ENCODE data around the gene DERL3. TPM values are rescaled to one million over a fixed set of nuclear protein-coding genes. Genes with fewer than 3 reads are reported as not detected.

DERL3 gene
- total RNA-seq, 2 experiments from 2014 or later = 4.0 to 5.9 TPM

DNA sequence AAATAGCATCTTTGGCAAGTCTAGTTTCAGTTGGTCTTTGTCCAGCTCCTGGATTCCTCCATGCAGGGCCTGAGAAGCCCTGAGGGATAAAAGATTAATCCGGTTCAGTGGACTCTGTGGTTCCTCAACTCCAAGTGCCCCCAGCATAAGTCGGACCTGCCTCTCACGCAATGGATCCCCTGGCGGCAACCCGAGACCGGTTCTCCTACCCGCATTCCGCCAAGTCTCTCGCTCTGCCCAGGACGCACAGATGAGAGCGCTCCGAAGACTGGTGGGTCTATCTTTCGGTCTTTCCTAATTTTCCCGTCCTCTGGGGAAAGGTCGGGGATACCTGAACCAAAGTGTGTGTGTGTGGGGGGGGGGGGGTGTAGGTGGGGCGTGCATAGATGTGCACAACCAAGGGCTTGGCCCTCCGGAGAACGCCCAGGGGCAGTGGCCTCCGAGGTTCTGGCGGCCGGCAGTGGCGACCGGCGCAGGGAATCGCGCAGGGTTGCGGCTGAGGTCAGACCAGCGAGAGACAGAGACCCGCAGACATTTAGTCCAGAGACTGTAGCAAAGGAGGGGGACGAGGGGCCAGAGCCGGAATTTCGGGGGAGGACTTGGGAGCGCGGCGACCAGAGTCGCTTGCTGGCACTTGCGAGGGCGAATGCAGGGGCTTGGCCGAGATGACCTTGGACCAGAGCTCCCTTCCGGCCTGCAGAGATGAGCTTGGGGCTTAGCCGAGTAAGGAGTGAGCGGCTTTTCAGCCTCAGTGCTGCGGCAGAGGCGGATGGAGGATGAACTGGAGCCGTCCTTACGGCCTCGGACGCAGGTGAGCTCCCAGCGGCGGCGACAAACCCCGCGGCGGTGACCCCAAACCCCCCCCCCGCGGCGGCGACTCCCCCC lies 18.2 kb upstream of the DERL3 start:
- peak overlapping the region; percentile 77 for H3K27ac Mint-ChIP-seq
- H3K4me3 Mint-ChIP-seq = peak overlapping the region; percentile 84
- peaks cover 4% of the 10 kb centered on the region for H3K27me3 Mint-ChIP-seq
- H3K4me1 Mint-ChIP-seq = peaks cover 12% of the 10 kb centered on the region
- H3K9me3 Mint-ChIP-seq = no peaks in the 10 kb centered on the region
- peak; percentile 28 for DNase-seq
- H3K36me3 Mint-ChIP-seq = no peaks in the 10 kb centered on the region

DNA sequence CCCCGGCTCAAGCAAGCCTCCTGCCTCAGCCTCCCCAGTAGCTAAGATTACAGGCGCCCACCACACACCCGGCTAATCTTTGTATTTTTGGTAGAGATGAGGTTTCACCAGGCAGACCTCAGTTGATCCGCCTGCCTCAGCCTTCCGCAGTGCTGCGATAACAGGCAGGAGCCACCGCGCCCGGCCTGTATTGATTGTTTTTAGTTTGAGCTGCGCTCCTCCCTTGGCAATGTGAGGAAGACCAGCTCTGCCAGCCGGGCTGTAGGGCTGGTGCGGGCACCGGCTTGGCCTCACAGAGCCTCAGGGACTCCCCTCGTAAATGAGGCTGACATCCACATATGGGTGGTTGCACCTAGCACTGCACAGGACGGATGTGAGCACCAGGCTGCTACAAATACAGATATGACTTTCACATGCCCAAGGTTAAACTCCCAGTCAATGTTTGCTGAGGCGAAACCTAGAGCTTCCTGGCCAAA lies 11.4 kb upstream of the DERL3 start:
- Mint-ChIP-seq H3K27me3 (no peaks in the 10 kb centered on the region), H3K4me3 (no peak overlapping the region), H3K4me1 (peaks cover 6% of the 10 kb centered on the region), H3K9me3 (no peaks in the 10 kb centered on the region), H3K27ac (no peak overlapping the region), H3K36me3 (no peaks in the 10 kb centered on the region)
- no peak for DNase-seq

DNA sequence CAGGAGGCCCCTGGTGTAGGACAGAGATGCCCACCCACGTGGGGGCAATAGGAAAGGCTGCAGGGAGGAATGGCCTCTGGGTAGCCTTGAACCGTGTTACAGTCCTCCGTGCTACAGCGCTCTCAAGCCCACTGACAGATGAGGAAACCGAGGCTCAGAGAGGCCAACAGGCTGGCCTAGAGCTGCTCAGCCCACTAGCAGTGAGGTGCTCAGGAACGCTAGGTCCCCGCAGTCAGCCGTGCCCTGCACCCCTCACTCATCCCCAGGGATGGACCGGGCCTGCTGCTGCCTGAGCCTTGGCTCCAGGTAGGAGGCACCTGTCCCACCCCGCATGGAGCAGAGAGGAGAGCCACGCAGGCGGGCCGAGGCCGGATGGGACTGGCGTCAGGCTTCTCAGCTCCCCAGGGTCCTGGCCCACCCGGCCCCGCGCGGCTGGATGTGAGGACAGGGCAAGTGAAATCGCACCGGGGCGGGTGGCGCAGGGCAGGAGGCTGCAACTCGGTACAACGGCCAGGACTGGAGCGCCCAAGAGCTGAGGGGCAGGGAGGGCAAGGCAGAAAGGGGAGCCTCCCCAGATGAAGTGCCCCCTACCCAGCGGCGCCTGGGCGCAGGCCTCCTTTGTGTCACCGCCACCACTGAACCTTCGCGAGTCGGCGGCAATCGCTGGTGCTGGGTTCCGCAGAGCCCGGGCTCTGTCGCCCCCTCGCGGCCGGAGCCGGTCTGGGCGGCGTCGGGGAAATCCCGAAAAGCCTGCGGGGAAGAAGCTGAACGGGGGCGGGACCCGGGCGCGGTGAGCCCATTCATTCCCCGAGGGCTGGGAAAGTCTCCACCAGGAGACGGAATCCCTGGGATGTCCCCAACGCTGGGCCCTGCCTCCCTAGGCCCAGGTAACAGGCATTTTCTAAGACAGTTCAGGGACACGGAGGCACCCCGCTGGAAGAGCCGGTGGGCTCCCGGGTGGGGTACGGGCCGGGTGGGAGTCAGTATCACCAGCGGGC lies 10.5 kb upstream of the DERL3 start:
- Mint-ChIP-seq H3K36me3 (no peaks in the 10 kb centered on the region), H3K9me3 (no peaks in the 10 kb centered on the region), H3K27me3 (no peaks in the 10 kb centered on the region)

DNA sequence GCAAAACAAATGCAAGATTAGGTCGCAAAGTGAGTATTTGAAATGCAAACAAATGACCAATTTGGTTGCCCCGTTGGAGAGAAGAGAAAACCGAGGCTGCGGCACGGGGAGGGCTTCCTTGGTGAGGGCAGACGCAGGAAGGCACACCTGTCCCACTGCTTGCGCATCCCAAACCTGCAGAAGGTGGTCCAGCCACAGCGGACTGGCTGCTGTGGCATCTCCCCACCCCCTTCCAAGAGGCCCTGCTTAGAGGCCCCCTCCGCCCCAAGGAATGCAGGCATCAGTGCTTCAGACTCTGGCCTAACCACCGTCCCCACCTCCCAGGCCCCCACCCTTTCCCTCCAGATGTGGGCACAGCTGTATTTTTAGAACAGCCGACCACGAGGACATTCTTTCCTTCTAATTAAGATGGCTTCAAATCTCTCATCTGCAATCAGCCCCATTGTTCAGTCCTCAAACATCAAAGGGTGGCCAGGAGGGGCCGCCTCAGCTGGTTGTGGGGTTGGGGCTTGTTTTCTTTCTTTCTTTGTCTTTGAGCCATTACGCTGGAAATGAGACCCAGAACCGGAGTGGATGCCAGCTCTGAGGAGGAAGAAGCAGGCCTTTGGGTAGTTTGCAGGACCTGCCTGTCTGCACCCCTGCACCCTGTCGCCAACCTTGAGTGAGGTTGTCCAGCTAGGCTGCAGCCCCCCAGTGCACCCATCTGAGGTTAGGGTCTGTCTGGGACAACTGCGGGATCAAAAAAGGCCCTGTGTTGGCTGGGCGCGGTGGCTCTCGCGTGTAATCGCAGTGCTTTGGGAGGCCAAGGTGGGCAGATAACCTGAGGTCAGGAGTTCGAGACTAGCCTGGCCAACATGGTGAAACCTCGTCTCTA lies 9.4 kb upstream of the DERL3 start:
- Mint-ChIP-seq H3K27me3 (no peaks in the 10 kb centered on the region), H3K4me1 (peaks cover 6% of the 10 kb centered on the region), H3K9me3 (no peaks in the 10 kb centered on the region), H3K4me3 (no peak overlapping the region), H3K27ac (no peak overlapping the region), H3K36me3 (no peaks in the 10 kb centered on the region)
- no peak for DNase-seq

More for the DNA sequence above, 10.5 kb upstream of the DERL3 start:
- peaks cover 6% of the 10 kb centered on the region for H3K4me1 Mint-ChIP-seq
- no peak overlapping the region for H3K4me3 Mint-ChIP-seq
- no peak overlapping the region for H3K27ac Mint-ChIP-seq
- peak; percentile 88 for DNase-seq

DNA sequence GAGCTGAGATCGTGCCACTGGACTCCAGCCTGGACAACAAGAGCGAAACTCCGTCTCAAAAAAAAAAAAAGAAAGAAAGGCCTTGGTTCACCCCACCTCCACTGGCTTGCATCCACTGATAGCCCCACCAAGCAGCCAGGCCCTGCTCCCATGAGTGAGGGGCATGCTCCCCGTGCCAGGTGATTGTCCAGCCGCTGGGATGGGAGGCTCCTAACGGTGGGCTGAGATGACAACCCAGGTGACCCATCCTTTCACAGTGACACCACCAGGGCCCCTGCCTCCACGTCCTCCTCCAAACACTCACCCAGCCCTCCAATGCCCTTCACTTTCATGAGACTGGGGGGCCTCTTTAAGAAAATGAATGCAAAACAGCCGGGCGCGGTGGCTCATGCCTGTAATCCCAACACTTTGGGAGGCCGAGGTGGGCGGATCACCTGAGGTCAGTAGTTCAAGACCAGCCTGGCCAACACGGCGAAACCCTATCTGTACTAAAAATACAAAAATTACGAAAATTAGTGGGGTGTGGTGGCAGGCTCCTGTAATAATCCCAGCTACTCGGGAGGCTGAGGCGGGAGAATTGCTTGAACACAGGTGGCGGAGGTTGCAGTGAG lies 8.6 kb upstream of the DERL3 start:
- no peaks in the 10 kb centered on the region for H3K27me3 Mint-ChIP-seq
- no peaks in the 10 kb centered on the region for H3K9me3 Mint-ChIP-seq
- H3K4me3 Mint-ChIP-seq = no peak overlapping the region
- H3K27ac Mint-ChIP-seq = no peak overlapping the region
- no peaks in the 10 kb centered on the region for H3K36me3 Mint-ChIP-seq
- no peak for DNase-seq
- peaks cover 6% of the 10 kb centered on the region for H3K4me1 Mint-ChIP-seq

DNA sequence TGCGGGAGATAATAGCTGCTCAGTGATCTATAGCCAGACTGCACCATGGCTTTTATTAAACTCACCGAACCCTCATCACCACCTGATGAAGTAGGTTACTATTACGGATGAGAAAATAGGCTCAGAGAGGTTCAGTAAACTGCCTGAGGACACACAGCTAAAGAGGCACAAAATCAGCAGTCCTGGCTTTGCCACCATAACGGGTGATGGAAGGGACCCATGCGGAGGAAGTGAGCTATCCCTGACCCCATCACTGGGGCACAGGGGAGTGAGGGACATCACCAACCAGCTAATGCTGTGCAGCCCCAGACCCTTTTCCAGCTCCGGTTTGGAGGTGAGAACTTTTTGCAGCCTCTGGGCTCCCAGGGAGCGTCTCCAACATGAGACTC lies 7.3 kb upstream of the DERL3 start:
- no peaks in the 10 kb centered on the region for H3K36me3 Mint-ChIP-seq
- H3K27ac Mint-ChIP-seq = no peak overlapping the region
- no peaks in the 10 kb centered on the region for H3K27me3 Mint-ChIP-seq
- no peak for DNase-seq
- H3K4me1 Mint-ChIP-seq = peaks cover 6% of the 10 kb centered on the region
- no peak overlapping the region for H3K4me3 Mint-ChIP-seq
- H3K9me3 Mint-ChIP-seq = no peaks in the 10 kb centered on the region

DNA sequence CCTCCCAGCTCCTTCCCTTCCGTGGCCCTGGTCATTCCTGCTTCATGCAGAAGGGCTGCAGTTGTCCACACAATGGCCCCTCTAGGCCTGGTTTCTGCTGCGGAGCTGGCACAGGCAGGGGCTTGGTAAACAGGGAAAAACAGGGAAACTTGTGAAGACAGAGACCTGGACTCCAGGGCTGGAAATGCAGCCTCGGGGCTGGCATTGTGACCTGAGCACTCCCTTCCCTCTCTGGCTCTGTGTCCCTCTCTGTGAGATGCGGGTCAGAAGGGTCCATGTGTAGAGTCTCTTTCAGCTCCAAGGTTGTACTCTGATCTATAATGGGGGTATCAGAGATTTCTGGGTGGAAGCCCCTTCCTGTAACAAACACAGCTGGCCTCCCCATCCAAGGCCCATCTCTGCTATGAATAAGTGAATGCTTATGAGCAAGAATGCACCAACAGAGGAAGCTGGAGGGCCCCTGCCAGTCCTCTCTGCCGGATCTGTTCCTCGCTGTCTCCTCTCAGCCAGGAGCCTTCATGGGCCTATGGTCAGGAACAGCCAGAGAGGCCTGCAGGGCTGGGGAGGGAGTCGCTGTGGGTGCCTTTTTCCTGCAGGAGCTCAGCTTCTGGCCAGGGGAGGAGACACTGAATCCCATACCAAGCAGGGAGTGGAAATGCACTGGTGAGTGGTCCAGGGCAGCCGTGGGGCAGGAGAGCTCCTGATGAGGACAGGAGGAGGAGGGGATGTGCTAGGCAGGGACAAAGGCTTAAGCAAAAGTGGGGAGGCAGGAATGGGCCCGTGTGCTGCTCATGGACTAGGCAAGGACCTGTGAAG lies 6.7 kb upstream of the DERL3 start:
- Mint-ChIP-seq H3K9me3 (no peaks in the 10 kb centered on the region), H3K36me3 (no peaks in the 10 kb centered on the region), H3K4me1 (peaks cover 6% of the 10 kb centered on the region), H3K27me3 (peaks cover 4% of the 10 kb centered on the region), H3K27ac (no peak overlapping the region), H3K4me3 (no peak overlapping the region)
- DNase-seq = no peak

DNA sequence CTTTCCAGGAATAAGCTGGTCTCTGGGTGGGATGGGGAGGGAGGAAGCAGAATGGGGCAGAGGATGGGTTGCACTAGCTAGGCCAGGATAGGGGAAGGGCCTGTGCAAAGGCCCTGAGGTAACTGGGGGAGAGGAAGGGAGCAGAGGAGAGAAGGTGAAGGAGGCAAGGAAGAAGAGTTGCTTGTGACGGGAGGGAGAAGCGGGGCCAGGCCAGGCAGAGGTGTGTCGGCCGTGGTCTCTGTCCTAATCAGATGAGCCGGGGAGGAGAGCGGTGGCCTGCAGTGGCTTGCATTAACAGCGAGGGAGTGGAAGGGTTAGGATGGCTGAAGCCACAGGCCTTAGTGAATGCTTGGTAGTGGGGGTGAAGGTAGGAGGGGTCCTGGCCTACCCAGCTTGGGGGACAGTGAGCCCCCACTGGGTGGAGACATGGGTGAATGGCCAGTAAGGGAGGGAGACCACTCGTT lies 6.0 kb upstream of the DERL3 start:
- no peak overlapping the region for H3K27ac Mint-ChIP-seq
- no peak overlapping the region for H3K4me3 Mint-ChIP-seq
- peaks cover 5% of the 10 kb centered on the region for H3K27me3 Mint-ChIP-seq
- no peaks in the 10 kb centered on the region for H3K36me3 Mint-ChIP-seq
- no peaks in the 10 kb centered on the region for H3K9me3 Mint-ChIP-seq
- peaks cover 7% of the 10 kb centered on the region for H3K4me1 Mint-ChIP-seq
- DNase-seq = no peak

DNA sequence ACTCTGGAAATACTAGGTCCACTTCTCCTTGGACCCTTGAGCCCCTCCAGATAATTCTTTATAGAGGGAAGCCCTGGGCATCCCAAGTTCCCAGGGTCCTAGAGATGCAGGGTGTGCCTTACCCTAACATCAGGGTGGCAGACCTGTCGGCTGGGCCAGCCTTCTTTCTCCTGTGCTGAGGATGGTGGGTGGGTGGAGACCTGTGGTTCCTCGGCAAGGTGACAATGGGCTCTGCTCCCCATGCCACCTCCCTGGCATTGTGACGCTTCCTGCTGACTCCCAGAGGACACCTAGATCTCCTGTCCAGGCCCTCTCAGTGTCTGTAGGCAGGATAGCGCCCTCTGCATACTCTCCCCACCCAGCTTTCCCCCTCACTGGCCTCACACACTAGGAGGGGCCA lies 3.8 kb upstream of the DERL3 start:
- H3K36me3 Mint-ChIP-seq = peaks cover 2% of the 10 kb centered on the region
- peaks cover 22% of the 10 kb centered on the region for H3K4me1 Mint-ChIP-seq
- no peak for DNase-seq
- H3K27me3 Mint-ChIP-seq = peaks cover 11% of the 10 kb centered on the region
- no peaks in the 10 kb centered on the region for H3K9me3 Mint-ChIP-seq
- no peak overlapping the region for H3K27ac Mint-ChIP-seq
- H3K4me3 Mint-ChIP-seq = no peak overlapping the region

DNA sequence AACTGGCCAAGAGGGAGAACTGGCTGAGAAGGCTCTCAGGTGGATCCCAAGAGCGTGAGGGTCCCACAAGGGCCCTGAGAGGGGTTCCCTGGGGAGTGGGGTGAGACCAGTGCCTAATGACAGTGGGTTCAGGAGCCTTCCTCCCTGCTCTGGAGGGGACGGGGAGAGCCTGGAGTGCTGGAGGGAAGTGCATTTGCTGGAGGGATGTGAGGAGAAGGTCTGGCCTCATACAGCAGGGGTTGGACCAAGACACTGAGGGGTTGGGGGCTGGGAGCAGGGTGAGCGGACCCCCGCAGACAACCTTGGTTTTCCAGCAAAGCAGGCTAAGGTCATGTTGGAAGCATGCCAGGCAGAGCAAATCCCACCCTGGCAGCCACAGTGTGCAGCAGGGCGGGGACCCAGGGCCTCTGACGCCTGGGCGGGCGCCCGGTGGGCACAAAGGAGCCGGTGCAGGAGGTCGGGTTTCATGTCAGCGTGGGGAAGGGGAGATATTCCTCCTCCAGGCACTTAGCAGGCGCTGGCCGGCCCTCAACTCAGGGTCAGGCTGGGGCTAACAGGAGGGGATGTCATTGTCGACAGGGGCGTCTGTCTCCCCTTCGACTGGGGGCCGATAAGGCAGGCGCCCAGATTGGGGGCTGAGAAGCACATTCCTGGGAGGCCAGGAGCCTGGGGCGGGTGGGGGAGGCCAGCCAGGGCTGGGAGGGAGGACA lies 3.1 kb upstream of the DERL3 start:
- Mint-ChIP-seq H3K4me1 (peaks cover 23% of the 10 kb centered on the region), H3K27ac (no peak overlapping the region), H3K36me3 (peaks cover 2% of the 10 kb centered on the region), H3K27me3 (peaks cover 11% of the 10 kb centered on the region), H3K4me3 (no peak overlapping the region), H3K9me3 (no peaks in the 10 kb centered on the region)
- DNase-seq = no peak

DNA sequence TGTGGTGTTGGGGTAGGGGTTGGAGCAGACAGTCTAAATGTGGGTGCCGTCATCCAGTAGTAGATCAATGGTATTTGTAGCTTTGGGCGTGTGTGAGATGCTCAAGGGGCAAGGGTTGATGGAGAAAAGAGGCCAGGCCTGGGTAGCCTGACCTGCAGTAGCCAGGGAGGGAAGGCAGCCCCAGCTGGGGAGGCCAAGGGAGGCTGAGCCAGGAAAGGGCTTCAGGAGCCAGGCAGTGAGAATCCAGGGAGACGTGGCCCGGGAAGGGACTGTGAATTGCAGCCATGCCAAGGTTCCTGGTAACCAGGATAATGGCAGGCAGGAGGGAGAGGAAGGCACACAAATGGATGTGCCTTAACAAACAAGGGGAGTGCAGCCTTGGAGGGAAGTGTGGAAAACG lies 2.5 kb upstream of the DERL3 start:
- no peaks in the 10 kb centered on the region for H3K9me3 Mint-ChIP-seq
- H3K4me1 Mint-ChIP-seq = peaks cover 17% of the 10 kb centered on the region
- H3K4me3 Mint-ChIP-seq = no peak overlapping the region
- DNase-seq = no peak
- H3K27ac Mint-ChIP-seq = no peak overlapping the region
- H3K36me3 Mint-ChIP-seq = peaks cover 2% of the 10 kb centered on the region
- H3K27me3 Mint-ChIP-seq = peaks cover 11% of the 10 kb centered on the region

DNA sequence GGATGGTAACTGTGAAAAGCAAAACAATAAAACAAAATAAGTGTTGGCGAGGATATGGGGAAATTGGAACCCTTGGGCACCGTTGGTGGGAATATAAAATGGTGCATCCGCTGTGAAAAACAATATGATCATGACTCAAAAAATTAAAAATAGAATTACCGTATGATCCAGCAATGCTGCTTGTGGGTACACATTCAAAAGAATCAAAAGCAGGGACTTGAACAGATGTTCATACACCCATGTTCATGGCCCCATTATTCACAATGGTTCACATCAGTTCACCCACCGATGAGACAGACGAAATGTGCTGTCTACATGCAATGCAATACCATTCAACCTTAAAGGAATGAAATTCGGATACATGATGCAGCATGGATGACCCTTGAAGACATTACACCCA lies 1.2 kb upstream of the DERL3 start:
- no peak overlapping the region for H3K27ac Mint-ChIP-seq
- H3K36me3 Mint-ChIP-seq = peaks cover 2% of the 10 kb centered on the region
- H3K4me3 Mint-ChIP-seq = no peak overlapping the region
- no peak for DNase-seq
- H3K27me3 Mint-ChIP-seq = peaks cover 11% of the 10 kb centered on the region
- no peaks in the 10 kb centered on the region for H3K9me3 Mint-ChIP-seq
- H3K4me1 Mint-ChIP-seq = peaks cover 17% of the 10 kb centered on the region

Data from activated naive CD8-positive, alpha-beta T cell treated with anti-CD3 and anti-CD28 coated beads for 36 hours (primary cell).